Nucleus accumbens (tissue), 56 donors: ENCODE measurements around the gene NELL2.

Experiments used
- DNase-seq, 56 donors: peaks; one replicate each; lab custom pipeline; 2025; lab: John Stamatoyannopoulos, UW

The NELL2 gene

DNA sequence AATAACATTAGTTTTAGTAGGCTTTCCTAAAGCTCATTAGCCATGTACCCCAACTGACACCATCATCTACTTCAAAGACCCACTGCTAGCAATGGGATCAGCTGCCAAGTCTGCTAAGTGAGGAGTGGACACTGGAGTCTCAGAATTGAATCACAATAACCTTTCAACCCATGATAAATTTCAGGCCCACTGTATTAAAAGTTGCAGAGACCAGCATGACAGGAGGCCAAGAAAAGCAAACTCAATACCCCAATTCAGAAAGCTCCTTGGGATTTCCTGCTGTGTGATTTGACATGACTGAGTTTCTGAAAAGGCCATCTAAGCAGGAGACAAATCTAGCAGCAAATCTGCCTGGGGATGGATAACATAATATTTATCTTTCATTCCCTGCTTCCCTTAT is 320.7 kb downstream of the NELL2 start:
- DNase-seq, result no peak

GRCh38 chr12:44551631-44552030 is 324.5 kb downstream of the NELL2 start:
- DNase-seq, result no peak

DNA sequence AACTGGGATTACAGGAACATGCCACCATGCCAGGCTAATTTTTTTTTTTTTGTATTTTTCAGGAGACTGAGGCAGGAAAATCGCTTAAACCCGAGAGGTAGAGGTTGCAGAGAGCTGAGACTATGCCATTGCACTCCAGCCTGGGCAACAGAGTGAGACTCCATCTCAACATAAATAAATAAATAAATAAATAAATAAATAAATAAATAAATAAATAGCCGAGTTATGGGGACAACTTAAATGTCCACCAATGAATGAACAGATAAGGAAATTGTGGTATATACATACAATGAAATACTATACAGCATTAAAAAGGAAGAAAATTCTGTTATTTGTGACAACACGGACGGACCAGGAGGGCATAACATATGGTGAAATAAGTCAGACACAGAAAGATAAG is 325.7 kb downstream of the NELL2 start:
- DNase-seq, result no peak

DNA sequence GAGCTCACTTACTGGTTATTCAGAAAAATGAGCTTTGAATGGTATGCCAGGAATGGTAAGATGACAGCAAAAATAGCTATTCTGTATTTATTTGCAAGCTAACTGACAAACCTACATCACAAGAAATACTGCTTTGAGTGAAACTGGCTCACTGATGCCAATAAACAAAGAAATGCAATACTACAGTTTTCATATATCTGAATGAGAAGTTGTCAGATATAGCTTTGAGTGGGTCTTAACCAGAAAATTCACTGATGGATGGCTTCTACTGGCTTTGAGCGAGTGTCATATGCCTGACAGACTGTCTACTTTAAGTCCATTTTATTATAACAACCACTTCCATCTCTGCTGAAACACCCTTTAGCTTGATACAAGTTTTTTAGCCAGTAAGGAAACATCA is 330.1 kb downstream of the NELL2 start:
- no peak for DNase-seq

GRCh38 chr12:44544018-44544417 is 332.1 kb downstream of the NELL2 start:
- no peak for DNase-seq

- no peak for DNase-seq
Measured at GRCh38 chr12:44542716-44543115, 333.4 kb downstream of the NELL2 start.

DNA sequence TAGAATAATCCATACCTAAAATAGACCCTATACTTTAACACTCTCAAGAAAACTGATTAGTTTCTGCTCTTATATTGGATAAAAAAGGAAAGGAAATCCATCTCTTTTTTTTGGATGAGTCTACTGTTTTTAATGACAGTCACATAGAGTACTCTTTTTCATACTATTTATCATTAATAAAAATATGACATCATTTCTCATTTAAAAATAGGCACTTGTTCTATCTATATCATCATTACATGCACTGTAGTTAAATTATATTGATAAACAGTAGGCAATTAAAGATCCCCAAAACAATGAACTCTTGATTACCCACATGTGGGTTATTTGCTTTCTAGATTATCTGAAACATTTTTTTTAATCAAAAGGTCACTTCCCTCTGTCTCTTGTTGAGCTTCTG is 338.8 kb downstream of the NELL2 start:
- DNase-seq, result no peak

- no peak for DNase-seq
Measured at GRCh38 chr12:44532940-44533339, 343.2 kb downstream of the NELL2 start.

DNA sequence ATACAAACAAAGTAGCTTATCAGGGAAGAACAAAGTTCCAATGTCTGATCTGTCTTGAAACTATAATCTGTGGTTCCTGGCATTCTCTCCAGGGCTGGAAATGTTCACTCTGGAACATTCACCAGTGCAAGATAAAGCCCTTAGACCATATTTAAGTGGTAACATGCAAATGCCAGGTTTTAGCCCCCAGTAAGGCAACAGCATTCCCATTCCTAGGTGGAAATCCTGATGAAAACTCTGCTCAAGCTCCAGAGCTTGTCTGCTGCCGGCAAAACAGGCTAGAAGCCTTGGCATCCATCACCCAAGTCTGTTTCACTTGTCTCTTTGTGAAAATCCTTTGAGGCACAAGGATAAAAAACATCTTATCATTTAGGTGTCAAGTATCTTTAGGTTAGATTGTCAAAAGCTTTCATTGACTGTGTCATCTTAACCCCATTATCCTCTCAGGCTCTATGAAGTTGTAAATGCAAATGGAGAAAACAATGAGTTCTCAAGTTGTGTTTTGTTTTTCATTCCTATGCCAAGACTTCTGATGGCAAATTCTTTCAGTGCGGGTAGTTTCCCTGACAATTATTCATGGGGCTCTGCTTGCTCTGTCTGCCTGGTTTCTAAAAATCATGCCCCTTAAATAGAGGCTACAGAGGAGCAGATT is 344.7 kb downstream of the NELL2 start:
- DNase-seq, result no peak

DNA sequence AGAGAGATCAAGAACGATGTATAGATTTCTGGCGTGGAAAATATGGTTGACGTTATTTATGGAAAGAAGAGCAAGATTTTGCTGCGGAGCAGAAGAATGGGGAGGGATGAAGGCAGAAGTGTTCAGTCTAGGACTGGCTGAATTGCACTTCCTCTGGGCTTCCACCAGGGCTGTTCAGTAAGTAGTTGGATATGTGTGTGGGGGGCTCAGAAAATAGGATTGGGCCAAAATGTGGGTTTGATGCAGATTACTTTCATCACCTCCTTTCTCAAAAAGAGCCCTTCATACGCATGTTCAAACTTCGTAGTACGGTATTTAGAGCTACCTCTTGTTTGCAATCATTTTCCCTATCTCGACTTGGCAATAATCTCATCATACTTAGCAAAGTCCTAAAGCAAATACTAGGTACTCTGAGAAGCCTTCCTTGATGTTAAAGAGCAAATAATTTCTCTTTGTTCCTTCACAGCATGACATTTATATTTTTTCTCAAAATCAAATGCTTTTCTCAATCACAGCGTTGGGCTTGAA is 349.4 kb downstream of the NELL2 start:
- DNase-seq, result no peak

GRCh38 chr12:44525806-44526654 is 350.1 kb downstream of the NELL2 start:
- no peak for DNase-seq

GRCh38 chr12:44523828-44524227 is 352.3 kb downstream of the NELL2 start:
- DNase-seq, result no peak

GRCh38 chr12:44521702-44522101 is 354.4 kb downstream of the NELL2 start:
- DNase-seq, result no peak

DNA sequence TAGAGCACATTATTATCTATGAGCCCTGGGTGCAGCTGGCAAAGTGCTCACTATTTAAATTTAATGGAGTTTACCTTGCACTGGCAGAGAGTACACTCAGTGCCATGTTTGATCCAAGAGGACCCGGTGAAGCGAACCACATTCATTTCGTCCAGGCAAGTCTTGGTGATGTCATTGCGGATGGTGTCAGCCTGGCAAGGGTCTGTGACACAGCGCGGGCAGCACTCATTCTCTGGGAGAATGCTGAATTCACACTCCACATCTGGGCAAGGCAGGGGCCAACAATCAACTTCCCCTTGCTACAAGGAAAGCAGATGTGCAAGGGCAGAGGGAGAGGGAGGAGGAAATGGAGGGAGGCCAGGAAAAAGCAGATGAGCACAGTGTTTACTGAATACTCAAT is 356.2 kb downstream of the NELL2 start:
- peak in 5 of 56 donors; percentile 3 to 14 (median 6) for DNase-seq

DNA sequence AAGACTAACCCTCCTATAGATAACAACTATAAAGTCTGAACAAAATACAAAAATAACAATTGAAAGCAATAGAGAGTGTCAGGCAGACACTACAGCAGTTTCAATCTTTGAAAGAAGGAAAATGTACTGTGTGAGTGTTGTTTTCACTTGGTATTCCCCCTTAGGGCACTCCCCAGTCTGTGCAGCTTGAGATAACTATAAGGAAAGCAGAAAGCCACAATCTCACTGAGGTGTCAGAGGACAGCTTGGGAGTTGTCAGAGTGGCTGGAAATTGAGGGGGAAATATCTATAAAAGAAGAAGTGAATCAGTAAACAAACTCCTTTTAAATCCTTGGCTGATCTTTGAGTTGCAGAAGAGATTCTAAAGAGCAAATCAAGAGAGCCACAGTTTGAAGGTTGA is 364.8 kb downstream of the NELL2 start:
- no peak for DNase-seq

DNA sequence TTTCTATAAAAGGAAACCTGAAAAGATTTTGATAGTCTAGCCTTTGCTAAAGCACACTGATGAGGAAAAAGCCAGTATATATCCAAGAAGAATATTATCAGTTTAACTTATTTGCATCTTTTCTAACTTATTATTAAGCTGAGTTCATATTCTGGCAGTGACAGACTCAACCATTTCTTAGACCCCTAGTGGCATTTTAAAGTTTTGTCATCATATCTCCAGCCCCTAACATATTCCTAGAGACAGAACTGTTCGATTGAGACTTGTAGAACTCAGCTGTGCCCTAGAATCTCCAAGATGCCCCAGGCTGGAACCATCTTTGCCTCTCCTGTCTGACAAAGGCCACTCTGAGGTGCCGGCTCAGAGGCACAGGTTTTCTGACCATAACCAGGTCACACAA is 365.6 kb downstream of the NELL2 start:
- no peak for DNase-seq

GRCh38 chr12:44510076-44510475 is 366.0 kb downstream of the NELL2 start:
- no peak for DNase-seq

DNA sequence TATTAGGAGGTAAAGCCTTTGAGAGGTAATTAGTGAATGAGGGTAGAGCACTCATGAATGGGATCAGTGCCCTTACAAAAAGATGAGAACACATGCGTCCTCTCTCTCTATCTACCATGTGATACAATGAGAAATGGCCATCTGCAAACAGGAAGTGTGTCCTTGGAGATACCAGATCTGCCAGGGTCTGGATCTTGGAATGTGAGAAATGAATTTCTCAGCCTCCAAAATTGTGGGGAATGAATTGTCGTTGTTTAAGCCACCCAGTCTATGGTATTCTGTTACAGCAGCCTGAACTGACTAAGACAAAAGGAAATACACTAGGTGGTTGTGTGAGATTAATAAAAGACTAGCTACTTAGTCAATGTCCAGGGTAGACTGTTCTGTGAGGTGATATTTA is 366.6 kb downstream of the NELL2 start:
- DNase-seq, result no peak

DNA sequence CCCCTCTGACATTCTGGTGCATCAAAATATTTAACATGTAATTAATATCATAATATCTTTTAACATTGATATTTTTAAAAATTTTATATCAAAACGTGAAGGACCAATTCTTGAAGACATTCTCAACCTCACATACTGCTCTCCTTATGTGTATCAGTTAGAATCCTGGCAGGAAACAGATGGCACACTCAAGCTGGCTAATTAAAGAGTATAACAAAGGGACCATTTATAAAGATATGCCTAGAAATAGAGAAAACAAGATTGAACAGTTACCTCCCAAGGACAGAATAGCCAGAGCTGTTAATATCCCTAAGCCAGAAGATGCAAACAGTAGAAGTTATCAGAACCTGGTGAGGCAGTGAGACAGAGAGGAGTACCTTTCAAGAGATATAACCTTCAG is 368.7 kb downstream of the NELL2 start:
- DNase-seq, result no peak

- no peak for DNase-seq
Measured at GRCh38 chr12:44504799-44505198, 371.3 kb downstream of the NELL2 start.

DNA sequence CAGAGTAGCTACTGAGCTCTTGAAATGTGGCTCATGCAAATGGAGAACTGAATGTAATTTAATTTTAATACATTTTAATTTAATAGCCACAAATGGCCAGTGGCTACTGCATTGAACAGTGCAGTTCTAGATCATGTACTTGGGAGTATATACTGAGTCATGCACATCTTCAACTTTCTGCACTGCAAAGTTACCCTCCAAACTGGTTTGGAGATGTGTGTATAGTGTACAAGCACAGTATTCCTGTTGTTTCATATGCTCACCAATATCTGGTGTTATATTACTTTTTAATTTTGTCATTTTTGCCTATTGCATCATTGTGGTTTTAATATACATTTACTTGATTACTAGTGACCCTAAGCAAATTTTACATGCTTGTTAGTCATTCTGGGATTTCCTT is 372.8 kb downstream of the NELL2 start:
- DNase-seq, result no peak

- DNase-seq, result no peak
Measured at GRCh38 chr12:44502681-44503080, 373.4 kb downstream of the NELL2 start.
